Measurements from ENCODE around the gene KHDC4.

- TF ChIP-seq POLR2A (IDR thresholded peaks at IDR 0.05) (no peak), POLR2AphosphoS5 (IDR thresholded peaks at IDR 0.05; ENCODE audit: insufficient read depth in 1 of 2, low read depth in 1 of 2) (no peak)
These were observed 31.9 kb upstream of the KHDC4 start for GRCh38 chr1:155966135-155966534.

Measured in vagina (tissue), 2 donors.